ENCODE results near the gene MGAT5B.
"Not testable (repeated sequence)": the region's sequence is repeated elsewhere in the genome, so short reads cannot be mapped to it uniquely, and the experiment has no call there.

MGAT5B gene

GRCh38 chr17:76978050-76978449, 109.8 kb downstream of the MGAT5B start:
- H3K9me3 Mint-ChIP-seq: peaks cover 15 to 21% of the 10 kb centered on the region in 2 donors
- peaks cover 4 to 17% of the 10 kb centered on the region in 2 donors for H3K36me3 Mint-ChIP-seq
- not testable (repeated sequence) for H3K4me3 Mint-ChIP-seq; DNase-seq; H3K27ac Mint-ChIP-seq; ATAC-seq (replicated peaks); H3K4me1 Mint-ChIP-seq; H3K27me3 Mint-ChIP-seq

- H3K27ac Mint-ChIP-seq: no peak overlapping the region
- peaks cover 8 to 10% of the 10 kb centered on the region in 2 donors for H3K27me3 Mint-ChIP-seq
- peaks cover 8 to 13% of the 10 kb centered on the region in 2 donors for H3K9me3 Mint-ChIP-seq
- DNase-seq: no peak
- H3K4me3 Mint-ChIP-seq: no peak overlapping the region
- H3K4me1 Mint-ChIP-seq: peaks cover 10 to 17% of the 10 kb centered on the region in 2 donors
- ATAC-seq (replicated peaks): no peak
- H3K36me3 Mint-ChIP-seq: peaks cover 4 to 9% of the 10 kb centered on the region in 2 donors
Observed at GRCh38 chr17:76981545-76982295, 113.5 kb downstream of the MGAT5B start.

- DNase-seq (no peak), ATAC-seq (replicated peaks) (peak; percentile 40 to 45)
- Mint-ChIP-seq H3K9me3 (peaks cover 8 to 9% of the 10 kb centered on the region in 2 donors), H3K27ac (no peak overlapping the region), H3K4me3 (no peak overlapping the region), H3K36me3 (peaks cover 4 to 9% of the 10 kb centered on the region in 2 donors), H3K4me1 (peaks cover 12 to 24% of the 10 kb centered on the region in 2 donors), H3K27me3 (peaks cover 14 to 15% of the 10 kb centered on the region in 2 donors)
Observed at GRCh38 chr17:76982408-76983074, 114.3 kb downstream of the MGAT5B start.

- DNase-seq (no peak), ATAC-seq (replicated peaks) (peak; percentile 49 to 63)
- Mint-ChIP-seq H3K4me1 (peaks cover 14 to 31% of the 10 kb centered on the region in 2 donors), H3K9me3 (peaks cover 6 to 7% of the 10 kb centered on the region in 2 donors), H3K36me3 (peaks cover 2 to 6% of the 10 kb centered on the region in 2 donors), H3K4me3 (peak overlapping the region; percentile 26 to 27), H3K27ac (no peak overlapping the region), H3K27me3 (peaks cover 19% of the 10 kb centered on the region in 2 donors)
Observed at GRCh38 chr17:76983075-76983775, 115.0 kb downstream of the MGAT5B start.

GRCh38 chr17:76986365-76986764, 118.2 kb downstream of the MGAT5B start:
- H3K27me3 Mint-ChIP-seq: peaks cover 20 to 21% of the 10 kb centered on the region in 2 donors
- ATAC-seq (replicated peaks) (no peak), DNase-seq (no peak)
- H3K4me1 Mint-ChIP-seq: peaks cover 14 to 32% of the 10 kb centered on the region in 2 donors
- H3K36me3 Mint-ChIP-seq: no peaks in the 10 kb centered on the region
- H3K27ac Mint-ChIP-seq: peak overlapping the region; percentile 59
- no peaks in the 10 kb centered on the region for H3K9me3 Mint-ChIP-seq
- H3K4me3 Mint-ChIP-seq: no peak overlapping the region

GRCh38 chr17:76987486-76988093, 119.4 kb downstream of the MGAT5B start:
- Mint-ChIP-seq H3K9me3 (no peaks in the 10 kb centered on the region), H3K27me3 (peaks cover 20 to 21% of the 10 kb centered on the region in 2 donors), H3K36me3 (no peaks in the 10 kb centered on the region), H3K4me1 (peaks cover 11 to 27% of the 10 kb centered on the region in 2 donors), H3K4me3 (peak overlapping the region in 1 of 2 donors; percentile 19), H3K27ac (no peak overlapping the region)
- no peak for DNase-seq
- peak; percentile 83 to 85 for ATAC-seq (replicated peaks)

- DNase-seq (no peak), ATAC-seq (replicated peaks) (no peak)
- Mint-ChIP-seq H3K4me3 (no peak overlapping the region), H3K27me3 (peaks cover 14% of the 10 kb centered on the region in 2 donors), H3K27ac (no peak overlapping the region), H3K9me3 (no peaks in the 10 kb centered on the region), H3K4me1 (peaks cover 4 to 17% of the 10 kb centered on the region in 2 donors), H3K36me3 (no peaks in the 10 kb centered on the region)
Observed at GRCh38 chr17:76988796-76989195, 120.6 kb downstream of the MGAT5B start.

- Mint-ChIP-seq H3K36me3 (no peaks in the 10 kb centered on the region), H3K4me1 (peaks cover 11 to 25% of the 10 kb centered on the region in 2 donors), H3K4me3 (no peak overlapping the region), H3K27me3 (peaks cover 14% of the 10 kb centered on the region in 2 donors), H3K9me3 (no peaks in the 10 kb centered on the region), H3K27ac (no peak overlapping the region)
- DNase-seq: no peak
- no peak for ATAC-seq (replicated peaks)
Observed at GRCh38 chr17:76989519-76989918, 121.3 kb downstream of the MGAT5B start.

- peaks cover 4 to 5% of the 10 kb centered on the region in 2 donors for H3K27me3 Mint-ChIP-seq
- no peak overlapping the region for H3K27ac Mint-ChIP-seq
- peaks cover 23 to 43% of the 10 kb centered on the region in 2 donors for H3K4me1 Mint-ChIP-seq
- DNase-seq: no peak
- no peaks in the 10 kb centered on the region for H3K36me3 Mint-ChIP-seq
- ATAC-seq (replicated peaks): no peak
- no peak overlapping the region for H3K4me3 Mint-ChIP-seq
- no peaks in the 10 kb centered on the region for H3K9me3 Mint-ChIP-seq
Observed at GRCh38 chr17:76992891-76993290, 124.7 kb downstream of the MGAT5B start.

- Mint-ChIP-seq H3K9me3 (no peaks in the 10 kb centered on the region), H3K27ac (peak overlapping the region; percentile 37), H3K27me3 (no peaks in the 10 kb centered on the region), H3K36me3 (no peaks in the 10 kb centered on the region), H3K4me1 (peaks cover 30 to 46% of the 10 kb centered on the region in 2 donors), H3K4me3 (no peak overlapping the region)
- ATAC-seq (replicated peaks) (no peak), DNase-seq (no peak)
Observed at GRCh38 chr17:76993651-76994050, 125.4 kb downstream of the MGAT5B start.

- H3K9me3 Mint-ChIP-seq: no peaks in the 10 kb centered on the region
- H3K36me3 Mint-ChIP-seq: no peaks in the 10 kb centered on the region
- peaks cover 32 to 51% of the 10 kb centered on the region in 2 donors for H3K4me1 Mint-ChIP-seq
- DNase-seq (no peak), ATAC-seq (replicated peaks) (no peak)
- no peak overlapping the region for H3K4me3 Mint-ChIP-seq
- H3K27me3 Mint-ChIP-seq: no peaks in the 10 kb centered on the region
- peak overlapping the region; percentile 37 for H3K27ac Mint-ChIP-seq
Observed at GRCh38 chr17:76994237-76994637, 126.0 kb downstream of the MGAT5B start.

- Mint-ChIP-seq H3K36me3 (no peaks in the 10 kb centered on the region), H3K4me3 (no peak overlapping the region), H3K9me3 (no peaks in the 10 kb centered on the region), H3K4me1 (peaks cover 32 to 51% of the 10 kb centered on the region in 2 donors), H3K27me3 (no peaks in the 10 kb centered on the region), H3K27ac (no peak overlapping the region)
- ATAC-seq (replicated peaks) (no peak), DNase-seq (no peak)
Observed at GRCh38 chr17:76995387-76996105, 127.3 kb downstream of the MGAT5B start.

All from stimulated activated naive B cell treated with anti-CD40 and anti-IgM and Interleukin-4, amounts not matched to agents 10 μg/mL and 1 μg/mL and 100 μg/mL, for 72 hours (primary cell).